H1 (cell line): ENCODE measurements around the gene LBH. TPM values are rescaled to one million over a fixed set of nuclear protein-coding genes. Genes with fewer than 3 reads are reported as not detected.

ENCODE experiments used
- GABPA ChIP-seq: IDR thresholded peaks from 2 replicates; pipeline ENCODE4 v1.6.1; 2011; ENCODE audit warnings: mild to moderate bottlenecking, low read length, moderate library complexity, borderline replicate concordance; ENCODE audit not compliant: insufficient read depth
- HDAC2 ChIP-seq, 2 experiments: fragments of 300-600 bp in 1 of 2; sonication (generic) in 1 of 2; IDR thresholded peaks; 2 replicates each; pipeline ENCODE4 v1.6.1; 2011 to 2012; ENCODE audit warnings: low read depth in 2 of 2, low read length in 2 of 2, mild to moderate bottlenecking in 2 of 2, moderate library complexity in 2 of 2, borderline replicate concordance in 1 of 2, inconsistent platforms in 1 of 2
- SP2 ChIP-seq: IDR thresholded peaks from 2 replicates; pipeline ENCODE4 v1.6.1; 2012; ENCODE audit warnings: mild to moderate bottlenecking, low read length, inconsistent platforms
- TCF12 ChIP-seq: IDR thresholded peaks from 2 replicates; pipeline ENCODE4 v1.6.1; 2011; ENCODE audit warnings: low read depth, mild to moderate bottlenecking, low read length
- YY1 ChIP-seq: IDR thresholded peaks from 2 replicates; pipeline ENCODE4 v1.6.1; 2011; ENCODE audit warnings: low read depth, mild to moderate bottlenecking, low read length
- polyA plus RNA-seq, 7 experiments: library from polyadenylated mRNA; depleted of rRNA in 3 of 7; stranded (reverse) in 5 of 7; unstranded in 2 of 7; fragments of >200 nt in 5 of 7; fragments of 200-250 nt in 2 of 7; gene quantifications; 1 replicate in 5 of 7; 2 replicates in 1 of 7; 4 replicates in 1 of 7; pipeline versions ENCODE4 v1.2.1 to v1.2.3, GENCODE V29; 2011 to 2013; ENCODE audit warnings: missing spikeins in 2 of 7, mixed read lengths in 2 of 7
- total RNA-seq: library from RNA; stranded (reverse); fragmentation: NEBNext Ultra II Directional; extraction: Animal tissue kit (Norgen Biotek cat#: 25700); gene quantifications from 2 replicates; pipeline ENCODE4 v1.2.1, GENCODE V29; 2021

LBH gene
- total and polyA plus RNA-seq, 2 of the 8 experiments (the other 6 are each of a cell fraction or from before 2014, with no cell fraction given): 25.7 to 34.5 TPM

DNA sequence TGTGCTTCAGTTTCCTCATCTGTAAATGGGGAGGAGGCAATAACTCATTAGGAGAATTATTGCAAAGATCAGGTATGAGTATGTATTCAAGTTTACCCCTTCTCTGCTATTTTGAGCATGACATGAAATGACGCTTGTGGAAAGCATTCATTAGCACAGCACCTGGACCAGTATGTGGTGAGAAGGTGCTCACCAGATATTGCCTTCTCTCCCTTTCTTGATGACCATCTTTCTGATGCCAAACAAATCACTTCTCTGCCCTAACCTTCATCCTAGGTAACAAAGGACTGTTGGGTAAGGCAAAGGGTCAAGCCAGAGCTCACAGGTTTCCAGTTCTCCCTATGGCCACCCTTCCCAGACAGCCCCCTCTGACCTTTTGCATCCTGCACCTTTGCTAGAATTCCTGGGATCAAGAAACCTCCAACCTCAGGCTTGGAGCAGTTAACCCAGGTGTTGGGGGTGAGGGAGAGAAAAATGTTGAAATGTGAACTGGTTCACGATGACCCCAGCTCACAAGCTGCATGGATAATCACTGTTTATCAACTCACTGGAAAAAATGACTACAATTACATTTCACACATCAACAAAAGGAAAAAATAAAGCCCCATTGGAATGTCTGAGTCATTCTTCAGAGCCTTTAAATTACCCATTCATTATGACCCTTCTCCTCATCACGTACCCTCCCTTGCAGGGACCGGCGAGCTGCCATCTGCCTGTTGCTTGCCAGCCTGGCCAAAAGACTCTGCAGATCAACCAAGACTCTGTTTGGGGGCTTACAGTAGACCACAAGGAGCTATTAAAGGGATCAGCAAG, 41.6 kb downstream of the LBH start (continued):
- TF ChIP-seq HDAC2 (IDR thresholded peaks at IDR 0.05; ENCODE audit: borderline replicate concordance in 1 of 2, low read depth in 2 of 2, low read length in 2 of 2) (no peak), TCF12 (no peak), SP2 (no peak), GABPA (no peak), YY1 (no peak)
